Colonic mucosa (tissue), 4 donors: Measurements from ENCODE around the gene PF4V1. TPM values are rescaled to one million over a fixed set of nuclear protein-coding genes. Genes with fewer than 3 reads are reported as not detected.

Experiments
- DNase-seq: peaks from one replicate; pipeline ENCODE4 v3.0.0-alpha.2; 2020
- H3K27ac ChIP-seq: fragments of 200-600 bp; one replicate; pipeline ENCODE4 v1.8.0; 2021
- H3K27me3 ChIP-seq: fragments of 200-600 bp; one replicate; pipeline ENCODE4 v1.8.0; 2021
- H3K36me3 ChIP-seq: fragments of 200-600 bp; one replicate; pipeline ENCODE4 v1.8.0; 2021
- H3K4me1 ChIP-seq: fragments of 200-600 bp; one replicate; pipeline ENCODE4 v1.8.0; 2021; ENCODE audit warnings: mild to moderate bottlenecking
- H3K4me3 ChIP-seq: fragments of 200-600 bp; one replicate; pipeline ENCODE4 v1.8.0; 2021
- H3K9ac ChIP-seq, 2 donors: one replicate each; pipeline ENCODE4 v1.7.0; 2013; ENCODE audit warnings: control low read depth in 2 of 2, low read depth in 2 of 2, low read length in 2 of 2
- H3K9me3 ChIP-seq: fragments of 200-600 bp; one replicate; pipeline ENCODE4 v1.8.0; 2021
- intact Hi-C: fragments of 100-400 bp; cut with DNase I; formaldehyde crosslinking; loops from one replicate; pipeline ENCODE4 v1.14.1; 2022
- total RNA-seq, 2 donors: library from RNA; stranded (reverse); fragmentation: NEBNext Ultra II Directional in 1 of 2; extraction: Animal tissue kit (Norgen Biotek cat#: 25700) in 1 of 2; gene quantifications; one replicate each; pipeline ENCODE4 v1.2.1, GENCODE V29; 2021
- TF ChIP-seq, protein P1 (sequence below): fragments of 200-600 bp; IDR thresholded peaks from one replicate; pipeline ENCODE4 v1.8.0; 2022; ENCODE audit warnings: antibody characterized with exemption, mild to moderate bottlenecking
- donor health status: healthy.
- donor health status: DM: no; HTN: no; CAD: no.
- donor health status: DM: no; HTN: no; CAD: no.

Gene PF4V1
- total RNA-seq, 2 donors from 2014 or later = not detected

DNA sequence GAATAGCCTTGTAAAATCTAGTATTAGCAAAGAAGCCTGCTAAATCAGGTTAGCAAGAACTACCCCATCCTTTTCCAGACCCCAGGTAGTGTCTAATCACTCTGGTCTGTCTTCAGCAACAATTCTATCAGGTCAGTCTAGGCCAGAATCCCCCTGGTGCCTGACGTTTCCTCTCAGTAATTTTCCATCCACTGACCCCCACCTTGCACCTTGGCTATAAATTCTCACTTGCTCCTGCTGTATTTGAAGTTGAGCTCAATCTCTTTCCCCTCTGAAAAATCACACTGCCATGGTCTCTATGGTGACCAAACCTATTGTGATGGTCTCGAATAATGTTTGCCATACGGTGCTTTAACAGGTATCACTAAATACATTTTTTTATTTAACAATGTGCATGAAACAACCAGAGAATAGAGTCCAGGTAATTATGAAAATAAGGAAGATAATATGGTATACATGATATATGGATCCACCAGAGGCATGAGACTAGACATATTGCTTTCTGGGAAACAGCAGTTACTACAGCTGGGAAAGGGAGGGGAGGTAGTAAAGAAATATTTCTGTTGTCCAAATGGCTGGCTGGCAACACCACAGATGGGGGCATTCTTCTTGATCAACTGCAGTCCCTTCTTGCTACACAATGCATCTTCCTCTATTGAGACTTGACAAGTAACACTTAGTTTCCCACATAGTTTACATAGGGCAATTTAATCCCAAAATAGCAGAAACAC, 49.9 kb downstream of the PF4V1 start:
- no peak for DNase-seq
- Histone ChIP-seq H3K27me3 (no peaks in the 10 kb centered on the region), H3K9me3 (no peaks in the 10 kb centered on the region), H3K4me1 (no peaks in the 10 kb centered on the region), H3K36me3 (no peaks in the 10 kb centered on the region), H3K27ac (no peak overlapping the region), H3K4me3 (no peak overlapping the region), H3K9ac (no peak overlapping the region)
- TF ChIP-seq, protein P1, sequence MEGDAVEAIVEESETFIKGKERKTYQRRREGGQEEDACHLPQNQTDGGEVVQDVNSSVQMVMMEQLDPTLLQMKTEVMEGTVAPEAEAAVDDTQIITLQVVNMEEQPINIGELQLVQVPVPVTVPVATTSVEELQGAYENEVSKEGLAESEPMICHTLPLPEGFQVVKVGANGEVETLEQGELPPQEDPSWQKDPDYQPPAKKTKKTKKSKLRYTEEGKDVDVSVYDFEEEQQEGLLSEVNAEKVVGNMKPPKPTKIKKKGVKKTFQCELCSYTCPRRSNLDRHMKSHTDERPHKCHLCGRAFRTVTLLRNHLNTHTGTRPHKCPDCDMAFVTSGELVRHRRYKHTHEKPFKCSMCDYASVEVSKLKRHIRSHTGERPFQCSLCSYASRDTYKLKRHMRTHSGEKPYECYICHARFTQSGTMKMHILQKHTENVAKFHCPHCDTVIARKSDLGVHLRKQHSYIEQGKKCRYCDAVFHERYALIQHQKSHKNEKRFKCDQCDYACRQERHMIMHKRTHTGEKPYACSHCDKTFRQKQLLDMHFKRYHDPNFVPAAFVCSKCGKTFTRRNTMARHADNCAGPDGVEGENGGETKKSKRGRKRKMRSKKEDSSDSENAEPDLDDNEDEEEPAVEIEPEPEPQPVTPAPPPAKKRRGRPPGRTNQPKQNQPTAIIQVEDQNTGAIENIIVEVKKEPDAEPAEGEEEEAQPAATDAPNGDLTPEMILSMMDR = no peak
- intact Hi-C loops = no loop called here

Other genes with a start within 250 kb of the PF4V1 start
- 10 to 100 TPM; 13.8 to 38.9 TPM for gene RASSF6, start 232.9 kb upstream of the PF4V1 start, total RNA-seq
- 1 to 10 TPM in 1 of 2 donors, under 1 TPM in 1; 0.89 to 4.7 TPM for gene CXCL8, start 112.7 kb upstream of the PF4V1 start, total RNA-seq
- under 1 TPM; 0.32 to 0.42 TPM for gene CXCL6, start 16.6 kb upstream of the PF4V1 start, total RNA-seq
- 10 to 100 TPM in 1 of 2 donors, 1 to 10 TPM in 1; 8.4 to 19.6 TPM for gene CXCL1, start 16.1 kb downstream of the PF4V1 start, total RNA-seq
- 1 to 10 TPM; 1.1 to 1.2 TPM for gene PF4, start 128.7 kb downstream of the PF4V1 start, total RNA-seq
- gene PPBP, start 134.9 kb downstream of the PF4V1 start, total RNA-seq = not detected
- 1 to 10 TPM in 1 of 2 donors, under 1 TPM in 1; 0.13 to 1.0 TPM for gene CXCL5, start 145.4 kb downstream of the PF4V1 start, total RNA-seq
- 10 to 100 TPM; 17.5 to 20.2 TPM for gene CXCL3, start 185.4 kb downstream of the PF4V1 start, total RNA-seq
- gene CXCL2, start 245.9 kb downstream of the PF4V1 start, total RNA-seq = 1 to 10 TPM; 7.5 TPM